Adrenal gland (tissue), 5 donors: Measurements from ENCODE around the gene PLEKHO2.

ENCODE experiments used
- POLR2A ChIP-seq, 2 donors: fragments of 450-650 bp; IDR thresholded peaks; one replicate each; pipeline ENCODE4 v1.6.1; 2017; ENCODE audit warnings: antibody characterized with exemption in 2 of 2, mild to moderate bottlenecking in 2 of 2, moderate library complexity in 1 of 2
- TF ChIP-seq, protein P1 (sequence below), 6 experiments: fragments of 450-650 bp in 4 of 6; fragments of 200-600 bp in 2 of 6; sonication (generic) in 1 of 6; IDR thresholded peaks; 1 replicate in 5 of 6; 2 replicates in 1 of 6; pipeline versions ENCODE4 v1.5.1 to v1.8.0; 2016 to 2021; ENCODE audit warnings: antibody characterized with exemption in 6 of 6, mild to moderate bottlenecking in 2 of 6, moderate library complexity in 1 of 6
- donor health status: DM: no; HTN: no; CAD: no.

DNA sequence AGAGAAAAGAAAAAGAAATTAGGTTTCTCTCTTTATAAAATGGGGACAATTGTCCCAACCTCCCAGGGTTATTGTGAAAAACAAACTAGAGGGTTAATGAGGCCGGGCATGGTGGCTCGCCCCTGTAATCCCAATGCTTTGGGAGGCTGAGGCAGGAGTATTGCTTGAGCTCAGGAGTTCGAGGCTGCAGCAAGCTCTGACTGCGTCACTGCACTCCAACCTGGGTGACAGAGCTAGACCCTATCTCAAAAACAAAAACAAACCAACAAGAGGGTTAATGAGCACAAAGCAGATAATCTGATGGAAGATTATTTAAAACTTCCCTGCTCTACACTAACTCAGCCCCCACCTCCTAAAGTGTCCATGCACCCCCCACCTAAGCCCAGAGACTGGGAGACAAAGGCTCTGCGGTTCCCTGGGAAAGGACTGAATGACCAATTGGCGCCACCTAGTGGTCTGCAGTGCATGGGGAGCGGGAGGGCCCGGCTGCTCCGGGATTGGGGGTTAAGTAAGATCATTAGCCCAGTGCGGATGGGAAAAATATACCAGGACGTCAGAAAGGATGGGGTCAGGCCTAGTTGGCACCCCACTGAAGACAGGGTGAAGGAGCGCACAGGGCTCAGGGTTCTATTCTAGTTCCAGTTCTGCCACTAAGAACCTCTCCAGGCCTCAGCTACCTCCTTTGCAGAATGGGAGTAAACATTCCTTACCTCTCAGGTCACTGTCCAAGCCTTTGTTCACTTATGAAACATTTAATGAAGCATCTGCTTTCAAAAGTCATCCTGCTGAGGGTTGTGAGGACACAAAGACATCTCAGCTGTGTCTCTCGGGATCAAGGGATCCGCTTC is 31.8 kb upstream of the PLEKHO2 start:
- TF ChIP-seq, protein P1, sequence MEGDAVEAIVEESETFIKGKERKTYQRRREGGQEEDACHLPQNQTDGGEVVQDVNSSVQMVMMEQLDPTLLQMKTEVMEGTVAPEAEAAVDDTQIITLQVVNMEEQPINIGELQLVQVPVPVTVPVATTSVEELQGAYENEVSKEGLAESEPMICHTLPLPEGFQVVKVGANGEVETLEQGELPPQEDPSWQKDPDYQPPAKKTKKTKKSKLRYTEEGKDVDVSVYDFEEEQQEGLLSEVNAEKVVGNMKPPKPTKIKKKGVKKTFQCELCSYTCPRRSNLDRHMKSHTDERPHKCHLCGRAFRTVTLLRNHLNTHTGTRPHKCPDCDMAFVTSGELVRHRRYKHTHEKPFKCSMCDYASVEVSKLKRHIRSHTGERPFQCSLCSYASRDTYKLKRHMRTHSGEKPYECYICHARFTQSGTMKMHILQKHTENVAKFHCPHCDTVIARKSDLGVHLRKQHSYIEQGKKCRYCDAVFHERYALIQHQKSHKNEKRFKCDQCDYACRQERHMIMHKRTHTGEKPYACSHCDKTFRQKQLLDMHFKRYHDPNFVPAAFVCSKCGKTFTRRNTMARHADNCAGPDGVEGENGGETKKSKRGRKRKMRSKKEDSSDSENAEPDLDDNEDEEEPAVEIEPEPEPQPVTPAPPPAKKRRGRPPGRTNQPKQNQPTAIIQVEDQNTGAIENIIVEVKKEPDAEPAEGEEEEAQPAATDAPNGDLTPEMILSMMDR (IDR thresholded peaks at IDR 0.05), result peak; percentile 79 to 93 (median 90)
- no peak for TF ChIP-seq POLR2A (IDR thresholded peaks at IDR 0.05)
